Measurements from ENCODE around the gene RPRD1B.

The RPRD1B gene

DNA sequence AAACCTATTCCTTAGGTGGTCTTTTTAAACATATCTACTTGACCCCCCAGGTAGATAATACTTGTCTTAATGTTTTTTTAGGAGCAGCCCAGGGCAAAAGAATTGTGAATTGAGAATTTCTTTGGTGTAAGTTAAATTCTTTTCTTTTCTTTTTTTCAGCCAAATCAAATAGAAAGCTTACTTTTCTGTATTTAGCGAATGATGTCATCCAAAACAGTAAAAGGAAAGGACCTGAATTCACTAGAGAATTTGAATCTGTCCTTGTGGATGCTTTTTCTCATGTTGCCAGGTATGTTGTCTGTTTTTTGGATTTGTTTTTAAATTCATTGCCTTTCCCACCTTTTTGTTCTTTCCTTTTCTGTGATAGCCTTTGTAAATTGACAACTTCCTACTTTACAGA, 6.7 kb downstream of the RPRD1B start:
- DNase-seq, result no peak

GRCh38 chr20:38043512-38044300, 10.2 kb downstream of the RPRD1B start:
- DNase-seq, result no peak

- no peak for DNase-seq
Measured at GRCh38 chr20:38044685-38045084, 11.1 kb downstream of the RPRD1B start.

DNA sequence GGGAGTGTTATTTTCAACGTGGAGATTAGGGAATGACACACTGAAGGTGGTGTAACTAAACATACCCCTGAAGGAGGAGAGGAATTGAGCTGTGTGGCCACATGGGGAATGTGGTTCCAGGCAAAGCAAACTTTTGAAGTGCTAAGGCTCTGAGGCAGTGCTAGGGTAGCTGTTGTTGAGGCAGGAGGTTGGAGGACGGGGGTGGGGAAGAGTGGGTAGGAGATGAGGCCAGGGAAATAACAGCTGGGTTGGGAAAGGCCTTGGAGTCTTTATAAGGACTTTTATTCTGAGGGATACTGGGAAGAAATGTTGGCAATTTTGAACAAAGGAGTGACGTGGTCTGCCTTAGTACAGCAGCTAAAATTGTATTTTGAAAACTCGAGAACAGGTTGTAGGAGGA, 13.0 kb downstream of the RPRD1B start:
- no peak for DNase-seq

DNA sequence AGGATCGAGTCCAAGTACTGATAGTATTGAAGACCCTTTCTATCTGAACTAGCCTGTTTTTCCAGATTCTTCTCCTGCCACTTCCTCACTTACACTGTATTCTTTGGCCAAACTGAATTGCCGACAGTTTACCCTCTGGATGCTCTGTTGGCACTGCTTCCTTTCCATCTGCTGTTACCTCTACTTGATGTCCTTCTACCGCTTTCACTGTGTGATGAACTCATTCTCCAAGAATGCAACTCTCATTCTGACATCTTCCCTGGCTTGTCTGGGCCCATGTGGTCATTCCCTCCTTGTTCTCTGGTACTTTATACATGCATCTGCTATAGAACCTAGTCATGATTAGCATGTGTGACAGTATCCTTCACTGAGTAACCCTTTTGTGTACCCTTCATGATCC, 16.3 kb downstream of the RPRD1B start:
- no peak for DNase-seq

DNA sequence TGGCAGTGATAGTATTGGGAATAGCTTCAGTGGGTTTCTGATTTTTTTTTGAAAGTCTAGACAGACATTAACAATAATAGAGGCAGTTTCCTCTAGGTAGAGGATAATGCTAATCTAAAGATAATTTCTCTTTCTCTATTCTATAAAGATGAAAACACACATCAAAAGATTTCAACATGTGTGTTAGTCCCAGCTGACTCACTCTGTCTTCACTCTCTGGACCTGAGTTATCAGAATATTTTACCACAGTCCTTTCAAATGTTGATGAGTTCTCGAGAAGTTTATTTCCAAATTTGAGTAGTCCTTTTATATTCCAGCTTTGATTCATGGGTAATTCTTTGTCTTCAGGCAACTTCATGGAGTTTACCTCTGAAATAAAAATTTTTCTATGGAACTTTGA, 17.1 kb downstream of the RPRD1B start:
- DNase-seq, result no peak

- DNase-seq, result no peak
Measured at GRCh38 chr20:38052870-38053269, 19.3 kb downstream of the RPRD1B start.

DNA sequence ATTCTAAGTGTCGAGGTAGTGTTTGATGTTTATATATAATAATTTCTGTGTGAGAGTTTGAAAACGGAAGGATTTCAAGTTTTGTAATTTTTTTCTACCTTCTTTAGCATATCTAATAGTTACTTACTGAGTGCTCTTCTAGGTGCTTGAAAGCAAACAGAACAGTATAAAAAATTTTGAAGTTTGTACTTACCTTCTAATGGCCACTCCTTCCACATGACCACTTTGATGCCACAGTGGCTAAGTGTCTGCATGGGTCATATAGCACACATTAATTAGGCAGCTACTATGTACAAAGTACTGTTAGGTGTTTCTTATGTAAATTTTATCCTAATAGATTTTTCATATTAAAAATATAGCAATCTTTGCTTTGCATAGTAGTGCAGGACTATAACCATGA, 21.1 kb downstream of the RPRD1B start:
- DNase-seq, result no peak

DNA sequence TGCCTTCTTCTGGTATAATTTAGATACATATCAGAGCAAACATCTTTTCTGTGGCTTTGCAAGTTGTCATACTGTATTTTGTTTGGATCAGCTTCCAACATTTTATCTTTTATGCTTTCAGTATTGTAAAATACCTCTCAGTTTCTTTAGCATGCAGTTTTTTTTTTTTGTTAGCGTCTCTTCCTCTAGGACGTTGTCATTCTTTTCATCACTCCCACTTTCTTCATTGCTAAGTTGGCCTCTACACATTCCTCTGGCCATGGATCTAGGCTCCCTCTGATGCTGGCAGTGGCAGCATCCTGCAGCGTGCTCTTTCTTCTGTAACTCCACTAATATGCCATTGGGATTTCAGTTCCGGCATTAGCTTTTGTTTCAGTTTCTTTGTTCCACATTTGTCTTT, 21.7 kb downstream of the RPRD1B start:
- no peak for DNase-seq

- DNase-seq, result no peak
Measured at GRCh38 chr20:38055848-38056247, 22.3 kb downstream of the RPRD1B start.

DNA sequence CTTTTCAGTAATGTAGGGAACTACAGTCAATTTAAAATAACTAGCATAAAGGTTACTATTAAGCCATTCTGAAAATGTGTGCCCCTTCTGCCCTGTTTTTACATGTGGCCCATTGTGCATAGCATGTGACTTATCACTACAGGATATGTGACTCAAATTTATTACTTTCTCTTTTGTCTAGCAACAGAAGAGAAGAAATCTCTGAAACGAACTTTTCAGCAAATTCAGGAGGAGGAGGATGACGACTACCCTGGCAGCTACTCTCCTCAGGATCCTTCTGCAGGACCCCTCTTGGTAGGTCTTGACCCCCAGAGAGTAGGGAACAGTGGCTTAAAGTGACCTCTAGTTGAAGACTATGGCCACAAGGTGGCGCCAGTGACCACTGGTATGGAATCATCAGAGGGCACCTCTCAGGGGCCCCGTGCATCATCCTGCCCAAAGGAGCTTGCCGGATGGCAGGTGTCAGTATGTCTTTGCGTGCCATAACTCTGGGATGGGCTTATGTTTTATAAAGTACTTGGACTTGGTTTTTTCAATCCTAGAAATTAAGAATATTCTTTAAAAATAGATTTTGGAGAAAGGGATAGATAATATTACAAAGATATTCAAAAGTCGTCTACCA, 23.9 kb downstream of the RPRD1B start:
- DNase-seq, result no peak

GRCh38 chr20:38059832-38060231, 26.3 kb downstream of the RPRD1B start:
- no peak for DNase-seq

DNA sequence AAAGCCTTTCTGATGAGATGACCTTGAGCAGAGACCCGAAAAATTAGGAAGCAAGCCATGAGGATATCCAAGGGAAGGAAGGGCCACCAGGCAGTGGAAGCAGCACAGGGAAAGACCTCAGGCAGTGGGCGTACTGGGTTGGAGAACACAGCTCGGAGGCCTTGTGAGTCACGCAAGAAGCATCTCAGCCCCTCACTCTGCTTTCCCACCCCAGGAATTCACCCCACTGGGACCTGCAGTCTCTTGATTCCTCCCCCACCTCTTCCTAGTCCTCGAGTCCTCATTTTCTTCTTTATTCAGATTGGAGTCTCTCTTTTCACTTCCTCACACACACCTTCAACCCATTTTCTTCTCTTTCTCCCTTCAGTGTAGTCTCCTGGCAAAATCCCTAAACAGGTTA, 27.0 kb downstream of the RPRD1B start:
- no peak for DNase-seq

DNA sequence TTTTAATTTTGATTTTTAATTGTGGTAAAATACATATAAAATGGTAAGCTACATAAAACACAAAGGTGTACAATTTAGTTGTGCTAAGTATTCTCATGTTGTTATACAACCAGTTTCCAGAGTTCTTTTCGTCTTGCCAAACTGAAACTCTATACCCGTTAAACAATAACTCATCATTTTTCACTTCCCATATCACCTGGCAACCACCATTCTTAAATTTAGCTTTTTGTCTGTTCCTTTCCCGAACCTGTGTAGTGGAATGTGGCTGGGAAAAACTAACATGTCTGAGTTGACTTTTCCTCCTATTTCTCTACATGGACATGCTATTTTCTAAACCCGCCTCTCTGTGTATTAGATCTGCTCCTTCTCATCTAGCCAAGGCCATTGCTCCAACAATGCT, 27.6 kb downstream of the RPRD1B start:
- no peak for DNase-seq

DNA sequence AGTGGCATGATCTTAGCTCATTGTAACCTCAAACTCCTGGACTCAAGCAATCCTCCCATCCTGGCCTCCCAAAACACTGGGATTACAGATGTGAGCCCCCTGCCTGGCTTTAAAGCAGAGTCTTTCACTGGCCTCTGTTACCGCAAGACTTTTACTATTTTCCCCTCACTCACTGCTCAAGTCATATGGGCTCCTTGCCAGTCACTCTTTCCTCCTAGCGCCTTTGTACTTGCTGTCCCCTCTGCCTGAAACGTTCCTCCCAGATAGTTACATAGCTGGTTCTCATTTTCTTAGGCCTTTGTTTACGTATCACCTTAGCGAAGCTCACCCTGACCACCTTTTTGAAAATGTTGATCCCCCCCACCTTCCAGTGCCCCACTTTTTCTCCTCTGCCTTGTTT, 29.3 kb downstream of the RPRD1B start:
- no peak for DNase-seq

GRCh38 chr20:38063911-38064530, 30.5 kb downstream of the RPRD1B start:
- DNase-seq, result no peak

DNA sequence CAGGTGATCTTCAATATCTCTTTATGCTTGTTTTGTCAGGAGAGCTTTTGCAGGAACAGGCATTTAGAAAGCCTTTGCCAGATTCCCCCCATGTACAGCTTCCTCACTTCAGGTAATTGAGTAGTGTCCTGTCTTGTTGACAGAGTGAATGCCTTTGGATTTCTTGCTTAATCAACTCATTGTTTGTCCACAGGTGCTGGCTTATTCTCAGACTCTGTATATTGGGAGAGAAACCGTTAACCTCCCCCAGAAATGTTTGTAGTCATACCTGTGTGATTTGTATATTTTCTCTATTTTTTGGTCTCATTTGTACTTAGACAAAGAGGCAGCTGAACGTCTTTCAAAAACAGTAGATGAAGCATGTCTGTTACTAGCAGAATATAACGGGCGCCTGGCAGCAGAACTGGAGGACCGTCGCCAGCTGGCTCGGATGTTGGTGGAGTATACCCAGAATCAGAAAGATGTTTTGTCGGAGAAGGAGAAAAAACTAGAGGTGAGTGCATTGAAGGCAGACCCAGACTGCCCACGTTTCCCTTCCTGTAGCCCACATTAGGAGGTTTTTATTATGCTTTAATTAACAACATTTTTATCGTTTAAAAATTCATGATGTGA, 32.3 kb downstream of the RPRD1B start:
- DNase-seq, result no peak

DNA sequence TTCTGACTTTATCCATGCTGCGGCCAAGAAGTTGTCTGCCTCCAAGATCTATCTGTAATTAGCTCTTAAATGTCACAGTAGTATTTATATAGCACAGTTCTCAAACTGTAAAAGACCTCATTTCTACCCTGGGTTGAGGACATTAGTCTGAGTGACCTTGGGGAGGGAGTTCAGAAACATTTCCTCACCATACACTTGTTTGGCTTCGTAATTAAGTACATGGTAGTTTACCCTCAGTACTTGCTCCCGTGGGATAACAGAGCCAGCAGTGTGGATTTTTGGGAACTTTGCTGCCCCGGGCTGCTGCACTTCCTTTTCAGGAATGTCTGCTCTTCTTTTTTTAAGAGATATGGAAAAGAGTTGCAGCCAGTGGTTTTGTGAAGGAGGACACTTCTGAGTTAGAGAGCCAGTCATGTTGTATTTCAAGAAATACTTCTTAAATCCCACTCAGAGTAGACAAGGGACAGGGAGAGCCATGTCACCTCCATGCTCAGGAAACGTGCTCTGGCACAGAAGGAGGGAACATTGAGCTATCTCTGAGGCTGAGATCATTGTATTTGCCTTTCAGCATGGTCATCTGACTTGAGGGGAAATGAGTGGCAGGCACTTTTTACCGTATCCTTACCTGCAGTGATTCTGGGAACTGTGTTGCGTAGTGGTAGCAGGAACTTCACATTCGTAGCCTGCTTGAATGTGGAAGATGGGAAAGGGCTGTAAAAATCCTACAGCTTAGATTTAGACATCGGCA, 33.6 kb downstream of the RPRD1B start:
- DNase-seq, result no peak

DNA sequence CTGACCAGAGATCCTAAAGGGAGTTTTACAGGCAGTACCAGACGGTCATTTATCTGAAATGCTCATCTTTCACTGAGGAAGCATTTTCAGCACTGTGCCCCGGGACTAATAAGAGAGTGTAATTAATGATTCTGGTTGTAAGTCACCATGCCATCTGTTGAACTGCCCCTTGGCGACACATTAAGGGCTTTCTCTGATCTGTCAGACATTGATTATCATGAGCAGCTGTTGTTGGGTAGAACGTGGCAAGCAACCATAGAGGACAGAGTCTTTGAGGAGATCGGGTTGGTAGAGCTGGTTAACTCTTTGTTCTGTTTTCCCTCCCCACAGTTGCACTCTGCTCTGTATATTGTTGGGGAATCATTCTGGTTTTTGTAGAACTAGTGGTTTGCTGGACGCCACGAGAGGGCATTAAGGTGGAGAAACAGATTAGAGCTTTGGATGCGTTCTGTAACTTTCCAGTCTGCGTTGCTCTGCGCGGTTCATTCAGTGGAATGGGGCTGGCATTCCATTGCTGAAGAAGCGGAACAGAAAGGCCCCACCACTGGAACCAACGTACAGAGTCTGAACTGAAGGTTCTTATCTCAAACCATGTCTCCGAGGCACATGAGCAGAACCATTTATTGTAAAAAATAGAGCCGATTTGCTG, 34.3 kb downstream of the RPRD1B start:
- DNase-seq, result no peak

- DNase-seq, result no peak
Measured at GRCh38 chr20:38072898-38073297, 39.4 kb downstream of the RPRD1B start.

DNA sequence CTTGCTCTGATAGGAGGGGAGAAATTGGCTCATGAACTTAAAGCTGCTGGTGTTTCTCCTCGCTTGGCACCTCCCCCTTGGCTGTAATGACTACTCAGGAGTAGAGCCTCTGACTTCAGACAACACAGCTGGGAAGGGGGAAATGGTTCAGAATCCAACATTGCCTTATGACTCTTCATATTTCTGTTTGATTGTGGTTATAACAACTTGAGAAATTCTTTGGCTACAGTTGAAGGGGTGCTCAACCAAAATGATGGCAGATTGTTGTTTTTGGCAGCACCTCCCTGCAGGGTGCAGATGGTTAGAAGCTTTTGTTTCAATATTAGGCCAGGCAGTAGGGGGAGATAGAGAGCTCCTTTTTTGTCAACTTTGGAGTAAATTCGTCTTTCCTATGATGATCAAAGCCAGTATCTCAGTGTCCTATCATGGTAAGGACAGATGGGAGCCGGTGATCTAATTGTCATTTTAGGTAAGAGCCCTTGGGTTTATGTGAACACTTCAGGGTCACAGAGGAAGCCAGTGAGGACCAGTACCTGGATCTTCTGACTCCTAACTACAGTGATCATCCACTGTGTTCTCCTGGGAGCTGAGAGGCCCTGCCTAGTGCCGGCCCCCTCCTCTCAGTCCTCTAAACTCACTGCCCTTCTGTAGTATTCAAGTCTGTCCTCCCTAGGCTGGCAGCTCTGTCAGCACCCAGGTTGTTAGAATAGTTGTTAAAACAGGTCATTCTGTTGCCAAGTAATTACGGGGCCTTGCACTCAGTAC, 39.9 kb downstream of the RPRD1B start:
- DNase-seq, result no peak
